Activated gamma-delta T cell treated with Interleukin-2 at 50 U/mL for 16 hours (primary cell): ENCODE data around the gene BOK.

Experiments
- DNase-seq: peaks from one replicate; pipeline ENCODE4 v3.0.0-alpha.2; 2020

The BOK gene

GRCh38 chr2:241539616-241540374 is 18.8 kb upstream of the BOK start:
- no peak for DNase-seq

GRCh38 chr2:241540401-241540770 is 18.2 kb upstream of the BOK start:
- no peak for DNase-seq

- peak; percentile 47 for DNase-seq
Measured at GRCh38 chr2:241540771-241541561, 17.6 kb upstream of the BOK start.

GRCh38 chr2:241541564-241542277 is 16.8 kb upstream of the BOK start:
- no peak for DNase-seq

GRCh38 chr2:241542278-241542605 is 16.3 kb upstream of the BOK start:
- DNase-seq: no peak

- no peak for DNase-seq
Measured at GRCh38 chr2:241545106-241545505, 13.4 kb upstream of the BOK start.

- DNase-seq: no peak
Measured at GRCh38 chr2:241545523-241546473, 12.7 kb upstream of the BOK start.

- no peak for DNase-seq
Measured at GRCh38 chr2:241546771-241547498, 11.6 kb upstream of the BOK start.

GRCh38 chr2:241547781-241548450 is 10.6 kb upstream of the BOK start:
- DNase-seq: no peak

GRCh38 chr2:241548451-241548835 is 10.1 kb upstream of the BOK start:
- DNase-seq: no peak

GRCh38 chr2:241550616-241551580 is 7.6 kb upstream of the BOK start:
- no peak for DNase-seq

GRCh38 chr2:241551599-241551997 is 6.9 kb upstream of the BOK start:
- DNase-seq: no peak

GRCh38 chr2:241551998-241552737 is 6.4 kb upstream of the BOK start:
- no peak for DNase-seq

- no peak for DNase-seq
Measured at GRCh38 chr2:241553512-241553830, 5.1 kb upstream of the BOK start.

GRCh38 chr2:241553981-241554380 is 4.6 kb upstream of the BOK start:
- DNase-seq: no peak

GRCh38 chr2:241554610-241555322 is 3.8 kb upstream of the BOK start:
- no peak for DNase-seq

GRCh38 chr2:241555711-241556110 is 2.8 kb upstream of the BOK start:
- no peak for DNase-seq

GRCh38 chr2:241556746-241557145 is 1.8 kb upstream of the BOK start:
- DNase-seq: no peak
